PC-3 (cell line): ENCODE results near the gene NDUFV3. TPM values are rescaled to one million over a fixed set of nuclear protein-coding genes. Genes with fewer than 3 reads are reported as not detected.

Source experiments
- ATAC-seq: fragments of 200-7000 bp; cut with Tn5 transposase; 2 replicates; pipeline ENCODE4 v1.9.1; 2020; ENCODE audit warnings: mild to moderate bottlenecking, moderate library complexity
- BruUV-seq: library from RNA; stranded (reverse); fragments of 400-500 nt; replicated peaks from 2 replicates; lab custom pipeline; 2021; lab: Mats Ljungman, UMichigan
- CTCF ChIA-PET: fragments of 300-600 bp; sonication (Branson Sonifier 250); formaldehyde crosslinking; loops from one replicate; lab custom pipeline; 2022; ENCODE audit warnings: antibody characterized with exemption; lab: Charles Lee
- POLR2A ChIA-PET: fragments of 300-600 bp; sonication (Branson Sonifier 250); formaldehyde crosslinking; loops from one replicate; lab custom pipeline; 2022; ENCODE audit warnings: antibody characterized with exemption; ENCODE audit not compliant: unreplicated experiment; lab: Charles Lee
- DNase-seq: peaks from one replicate; pipeline ENCODE4 v3.0.0-alpha.2; 2015
- H2AFZ ChIP-seq: fragments of 300-600 bp; sonication (generic); 2 replicates; pipeline ENCODE4 v1.6.0; 2016; ENCODE audit warnings: antibody characterized with exemption, low read length
- H3F3A ChIP-seq: fragments of 300-600 bp; sonication (generic); one replicate; pipeline ENCODE4 v1.6.0; 2017; ENCODE audit warnings: antibody characterized with exemption, low read length, control low read depth, mild to moderate bottlenecking; ENCODE audit not compliant: unreplicated experiment
- H3K27ac ChIP-seq: fragments of 300-600 bp; sonication (generic); 2 replicates; pipeline ENCODE4 v1.5.1; 2016; ENCODE audit warnings: mild to moderate bottlenecking, low read length
- H3K27me3 ChIP-seq: fragments of 300-600 bp; sonication (generic); 2 replicates; pipeline ENCODE4 v1.6.1; 2016; ENCODE audit warnings: low read length, mixed read lengths
- H3K36me3 ChIP-seq: fragments of 300-600 bp; sonication (generic); 2 replicates; pipeline ENCODE4 v1.6.1; 2016; ENCODE audit warnings: low read depth, mixed run types, low read length, mixed read lengths
- H3K4me1 ChIP-seq: fragments of 300-600 bp; sonication (generic); 2 replicates; pipeline ENCODE4 v1.5.1; 2016; ENCODE audit warnings: low read length; ENCODE audit not compliant: insufficient read depth
- H3K4me2 ChIP-seq: fragments of 300-600 bp; sonication (generic); 2 replicates; pipeline ENCODE4 v1.6.0; 2016; ENCODE audit warnings: low read length
- H3K4me3 ChIP-seq: fragments of 300-600 bp; sonication (generic); 2 replicates; pipeline ENCODE4 v1.5.1; 2016; ENCODE audit warnings: mild to moderate bottlenecking, low read length, mixed read lengths
- H3K79me2 ChIP-seq: fragments of 300-600 bp; sonication (generic); 2 replicates; pipeline ENCODE4 v1.6.1; 2017; ENCODE audit warnings: low read length, mixed read lengths
- H3K9ac ChIP-seq: fragments of 300-600 bp; sonication (generic); 2 replicates; pipeline ENCODE4 v1.6.0; 2016; ENCODE audit warnings: mild to moderate bottlenecking, low read length
- H3K9me2 ChIP-seq: fragments of 300-600 bp; sonication (generic); replicated peaks from 2 replicates; pipeline ENCODE4 v1.6.1; 2016; ENCODE audit warnings: mixed run types, low read length, mixed read lengths
- H3K9me3 ChIP-seq: fragments of 300-600 bp; sonication (generic); 2 replicates; pipeline ENCODE4 v1.6.1; 2016; ENCODE audit warnings: low read length, mixed read lengths
- H4K20me1 ChIP-seq: fragments of 300-600 bp; sonication (generic); 2 replicates; pipeline ENCODE4 v1.6.1; 2016; ENCODE audit warnings: low read length, mixed read lengths
- EZH2 ChIP-seq: fragments of 300-600 bp; sonication (generic); IDR thresholded peaks from one replicate; pipeline ENCODE4 v1.6.1; 2017; ENCODE audit warnings: antibody characterized with exemption, mild to moderate bottlenecking, low read length; ENCODE audit not compliant: unreplicated experiment
- EZH2phosphoT487 ChIP-seq: fragments of 300-600 bp; sonication (generic); IDR thresholded peaks from 2 replicates; pipeline ENCODE4 v1.6.1; 2018; ENCODE audit warnings: mild to moderate bottlenecking, antibody characterized with exemption, low read length, borderline replicate concordance
- intact Hi-C: fragments of 100-400 bp; cut with micrococcal nuclease; formaldehyde crosslinking; loops from 2 replicates; pipeline ENCODE4 v1.9.0; 2023
- total RNA-seq: library from RNA; depleted of rRNA; stranded (reverse); fragments of >200 nt; gene quantifications from 2 replicates; pipeline ENCODE4 v1.2.3, GENCODE V29; 2014
- TF ChIP-seq, protein P1 (sequence below): fragments of 300-600 bp; sonication (generic); conservative IDR thresholded peaks from 2 replicates; pipeline ENCODE4 v1.5.1; 2017; ENCODE audit warnings: antibody characterized with exemption, low read depth, mild to moderate bottlenecking, low read length

The NDUFV3 gene
- total RNA-seq, 1 experiment from 2014 or later = 61.6 TPM

DNA sequence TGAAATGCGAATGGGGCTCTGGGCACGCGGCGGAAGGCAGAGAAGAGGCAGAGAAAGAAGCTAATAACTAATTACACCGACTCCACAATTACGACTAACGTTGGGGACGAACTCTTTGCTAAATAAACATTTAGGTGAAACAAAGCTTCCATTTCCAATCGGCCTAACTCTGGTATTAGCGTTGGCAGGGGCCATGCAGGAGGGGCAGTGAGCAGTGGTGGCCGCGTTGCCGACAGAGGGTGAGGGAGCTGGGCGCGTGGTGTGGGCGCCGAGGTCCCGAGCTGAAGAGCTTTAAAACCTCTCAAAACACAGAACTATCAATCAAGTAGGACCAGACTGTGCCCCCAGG lies 553 bp upstream of the NDUFV3 start:
- POLR2A ChIA-PET = interaction anchor here (0.6 kb wide), 2 partner anchors 11 to 22 kb away, joined by 4 to 5 read pairs; no protein-coding TSS in a partner anchor
- peaks cover 9% of the 10 kb centered on the region; the same call in 1 of the 2 replicates for H3K36me3 ChIP-seq
- peaks cover 7% of the 10 kb centered on the region for H3K4me1 ChIP-seq
- peak overlapping the region; percentile 87 for H3K4me2 ChIP-seq
- peak overlapping the region; percentile 68 for H2AFZ ChIP-seq
- DNase-seq = no peak
- H3K9me3 ChIP-seq = no peaks in the 10 kb centered on the region
- H3K9me2 ChIP-seq = no peaks in the 10 kb centered on the region
- H3K4me3 ChIP-seq = peak overlapping the region; percentile 99
- TF ChIP-seq, protein P1, sequence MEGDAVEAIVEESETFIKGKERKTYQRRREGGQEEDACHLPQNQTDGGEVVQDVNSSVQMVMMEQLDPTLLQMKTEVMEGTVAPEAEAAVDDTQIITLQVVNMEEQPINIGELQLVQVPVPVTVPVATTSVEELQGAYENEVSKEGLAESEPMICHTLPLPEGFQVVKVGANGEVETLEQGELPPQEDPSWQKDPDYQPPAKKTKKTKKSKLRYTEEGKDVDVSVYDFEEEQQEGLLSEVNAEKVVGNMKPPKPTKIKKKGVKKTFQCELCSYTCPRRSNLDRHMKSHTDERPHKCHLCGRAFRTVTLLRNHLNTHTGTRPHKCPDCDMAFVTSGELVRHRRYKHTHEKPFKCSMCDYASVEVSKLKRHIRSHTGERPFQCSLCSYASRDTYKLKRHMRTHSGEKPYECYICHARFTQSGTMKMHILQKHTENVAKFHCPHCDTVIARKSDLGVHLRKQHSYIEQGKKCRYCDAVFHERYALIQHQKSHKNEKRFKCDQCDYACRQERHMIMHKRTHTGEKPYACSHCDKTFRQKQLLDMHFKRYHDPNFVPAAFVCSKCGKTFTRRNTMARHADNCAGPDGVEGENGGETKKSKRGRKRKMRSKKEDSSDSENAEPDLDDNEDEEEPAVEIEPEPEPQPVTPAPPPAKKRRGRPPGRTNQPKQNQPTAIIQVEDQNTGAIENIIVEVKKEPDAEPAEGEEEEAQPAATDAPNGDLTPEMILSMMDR = no peak
- TF ChIP-seq EZH2 = no peak
- TF ChIP-seq EZH2phosphoT487 = no peak
- no peaks in the 10 kb centered on the region for H3K27me3 ChIP-seq
- intact Hi-C loops = loop anchor here (10.0 kb wide), 1 partner anchor 82 kb away; the partner anchor contains the start of gene PKNOX1
- BruUV-seq = TSS peak; percentile 98
- 0 out of 2 replicates have a peak, but pooled peaks cover 3% of the 10 kb centered on the region for H4K20me1 ChIP-seq
- H3F3A ChIP-seq = no peaks in the 10 kb centered on the region
- peak overlapping the region; percentile 95 for H3K9ac ChIP-seq
- CTCF ChIA-PET = interaction anchor here (0.6 to 1.3 kb wide), 3 partner anchors 10 to 81 kb away, joined by 3 to 5 read pairs (median 4); no protein-coding TSS in a partner anchor
- H3K79me2 ChIP-seq = peaks cover 24% of the 10 kb centered on the region
- ATAC-seq = peak; percentile 34
- peak overlapping the region; percentile 75 for H3K27ac ChIP-seq

- H3K9ac ChIP-seq = no peak overlapping the region
- CTCF ChIA-PET = interaction anchor here (0.6 kb wide), 1 partner anchor 306 kb away, joined by 4 read pairs; no protein-coding TSS in a partner anchor
- no peaks in the 10 kb centered on the region for H4K20me1 ChIP-seq
- H3K27me3 ChIP-seq = no peaks in the 10 kb centered on the region
- no peak overlapping the region for H3K4me3 ChIP-seq
- no peaks in the 10 kb centered on the region for H3F3A ChIP-seq
- DNase-seq (no peak), ATAC-seq (no peak)
- peaks cover 44% of the 10 kb centered on the region for H3K36me3 ChIP-seq
- no peaks in the 10 kb centered on the region for H3K9me3 ChIP-seq
- BruUV-seq = no TSS peak
- peaks cover 35% of the 10 kb centered on the region for H3K79me2 ChIP-seq
- no peak overlapping the region for H3K27ac ChIP-seq
- H3K4me2 ChIP-seq = no peak overlapping the region
- no peaks in the 10 kb centered on the region for H3K9me2 ChIP-seq
- intact Hi-C loops = no loop called here
- TF ChIP-seq EZH2 = no peak
- TF ChIP-seq EZH2phosphoT487 = no peak
- TF ChIP-seq, protein P1 = no peak
- no peaks in the 10 kb centered on the region for H3K4me1 ChIP-seq
- no peak overlapping the region for H2AFZ ChIP-seq
- POLR2A ChIA-PET = no interaction called here
Measured at GRCh38 chr21:42900446-42900845, 7.3 kb downstream of the NDUFV3 start.

DNA sequence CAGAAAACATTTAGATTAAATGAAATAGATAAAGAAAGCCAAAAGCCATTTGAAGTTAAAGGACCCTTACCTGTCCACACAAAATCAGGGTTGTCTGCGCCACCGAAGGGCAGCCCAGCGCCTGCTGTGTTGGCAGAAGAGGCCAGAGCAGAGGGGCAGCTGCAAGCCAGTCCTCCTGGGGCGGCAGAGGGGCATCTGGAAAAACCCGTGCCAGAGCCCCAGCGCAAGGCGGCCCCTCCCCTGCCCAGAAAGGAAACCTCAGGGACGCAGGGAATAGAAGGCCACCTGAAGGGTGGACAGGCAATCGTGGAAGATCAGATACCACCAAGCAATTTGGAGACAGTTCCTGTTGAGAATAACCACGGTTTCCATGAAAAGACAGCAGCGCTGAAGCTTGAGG lies 10.7 kb downstream of the NDUFV3 start:
- POLR2A ChIA-PET = no interaction called here

More for the DNA sequence above, 10.7 kb downstream of the NDUFV3 start:
- DNase-seq (no peak), ATAC-seq (no peak)
- Histone ChIP-seq H3K9ac (no peak overlapping the region), H3K4me1 (no peaks in the 10 kb centered on the region), H3K9me2 (no peaks in the 10 kb centered on the region), H3K36me3 (peaks cover 44% of the 10 kb centered on the region), H3K4me3 (no peak overlapping the region), H3K9me3 (no peaks in the 10 kb centered on the region), H4K20me1 (no peaks in the 10 kb centered on the region), H3K79me2 (peaks cover 27% of the 10 kb centered on the region), H3K4me2 (no peak overlapping the region), H3F3A (no peaks in the 10 kb centered on the region), H3K27me3 (no peaks in the 10 kb centered on the region), H3K27ac (no peak overlapping the region), H2AFZ (no peak overlapping the region)
- TSS peak; percentile 28 for BruUV-seq
- no peak for TF ChIP-seq EZH2
- no peak for TF ChIP-seq EZH2phosphoT487
- intact Hi-C loops = no loop called here
- CTCF ChIA-PET = no interaction called here
